Measurements from ENCODE around the gene OSCP1.
A peak's percentile ranks its signal among the peaks of the same experiment; 100 is the strongest.

The OSCP1 gene

GRCh38 chr1:36398370-36398977, 51.8 kb downstream of the OSCP1 start:
- Histone ChIP-seq H2BK5ac (ENCODE audit: low read length) (no peak overlapping the region), H3K4me2 (ENCODE audit: low read length) (no peak overlapping the region), H3K4ac (ENCODE audit: low read depth, low read length) (no peak overlapping the region), H3K27ac (ENCODE audit: low read depth, low read length) (no peak overlapping the region), H3K79me1 (ENCODE audit: low read length) (peaks cover 8% of the 10 kb centered on the region), H3K9ac (ENCODE audit: low read length) (peak overlapping the region; percentile 11), H3K27me3 (ENCODE audit: insufficient read depth, low read length, poor library complexity) (no peaks in the 10 kb centered on the region), H3K56ac (ENCODE audit: low read length) (peak overlapping the region; percentile 76), H3K23ac (ENCODE audit: low read length) (no peak overlapping the region), H2BK120ac (ENCODE audit: low read depth, low read length) (no peak overlapping the region), H4K8ac (ENCODE audit: low read depth, low read length) (no peak overlapping the region), H4K5ac (ENCODE audit: low read length) (no peak overlapping the region), H3K18ac (ENCODE audit: low read length) (no peak overlapping the region), H3K4me3 (ENCODE audit: low read length) (no peak overlapping the region), H2AK5ac (ENCODE audit: low read length) (no peak overlapping the region), H3K79me2 (ENCODE audit: control insufficient read depth, insufficient read depth, low read length) (peaks cover 6% of the 10 kb centered on the region), H2BK15ac (replicated peaks; ENCODE audit: low read depth) (no peak overlapping the region), H3K36me3 (ENCODE audit: control insufficient read depth, insufficient read depth, low read length) (peaks cover 5% of the 10 kb centered on the region), H3K4me1 (ENCODE audit: control insufficient read depth, low read depth, low read length) (peaks cover 5% of the 10 kb centered on the region)
- DNase-seq, result no peak
- no CpG with 5 or more reads among the region's 7 CpGs for WGBS (ENCODE audit: extremely low coverage, insufficient coverage, low lambda C conversion rate)

DNA sequence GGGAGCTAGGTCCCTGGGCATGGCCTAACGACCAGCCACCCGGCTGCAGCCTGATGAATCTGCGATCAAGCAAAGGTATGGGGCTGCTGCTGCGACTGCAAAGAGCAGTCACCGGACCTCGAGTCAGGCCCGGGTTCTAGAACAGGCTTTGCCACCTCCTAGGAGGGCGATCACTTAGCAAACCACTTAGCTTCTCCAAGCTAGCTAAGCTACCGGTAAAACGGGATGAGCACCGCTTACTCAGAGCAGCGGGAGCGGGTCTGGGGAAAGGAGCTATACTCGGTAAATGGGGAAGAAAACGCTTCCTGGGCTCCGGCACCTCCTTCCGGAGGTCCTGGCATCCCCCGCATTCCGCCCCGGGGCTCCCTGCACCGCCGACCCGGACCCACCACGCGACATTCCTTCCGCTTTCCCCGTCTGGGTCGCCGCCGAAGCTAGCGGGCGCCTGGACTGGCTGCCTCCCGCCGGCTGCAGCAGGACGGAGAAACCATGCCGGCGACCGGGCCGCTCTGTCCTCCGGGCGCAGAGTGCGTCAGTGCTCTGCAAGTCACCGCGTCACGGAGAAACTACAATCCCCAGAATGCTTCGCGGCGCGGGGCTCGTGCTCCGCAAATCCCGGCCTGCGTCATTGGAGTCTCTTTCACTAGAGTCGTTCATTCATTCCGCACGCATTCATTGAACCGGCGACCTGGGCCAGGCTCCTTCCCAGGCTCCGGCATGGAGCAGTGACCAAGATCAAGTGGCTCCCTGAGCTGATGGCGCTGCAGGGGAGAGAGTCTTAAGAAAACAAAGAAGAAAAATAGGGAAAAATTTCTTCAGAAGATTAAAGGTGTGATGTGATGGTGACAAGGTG, 52.6 kb downstream of the OSCP1 start, which contains the start of gene LSM10:
TSS of gene LSM10 (minus strand) at position 531 of the 853 bp plus-strand sequence. CDS start 3,779 bp downstream, outside the sequence.
- H2BK5ac ChIP-seq (ENCODE audit: low read length), result peak within 1 kb of the TSS; percentile 54
- H3K27ac ChIP-seq (ENCODE audit: low read depth, low read length), result peak within 1 kb of the TSS; percentile 55
- H2AK5ac ChIP-seq (ENCODE audit: low read length), result no peak within 1 kb of the TSS
- H3K4me2 ChIP-seq (ENCODE audit: low read length), result peak within 1 kb of the TSS; percentile 79
- peaks cover 9% of the 10 kb centered on the region for H3K36me3 ChIP-seq (ENCODE audit: control insufficient read depth, insufficient read depth, low read length)
- no peak within 1 kb of the TSS for H2BK15ac ChIP-seq (replicated peaks; ENCODE audit: low read depth)
- peaks cover 9% of the 10 kb centered on the region for H3K79me1 ChIP-seq (ENCODE audit: low read length)
- H3K27me3 ChIP-seq (ENCODE audit: insufficient read depth, low read length, poor library complexity), result no peaks in the 10 kb centered on the region
- no peak within 1 kb of the TSS for H4K5ac ChIP-seq (ENCODE audit: low read length)
- H3K18ac ChIP-seq (ENCODE audit: low read length), result peak within 1 kb of the TSS; percentile 33
- WGBS (ENCODE audit: extremely low coverage, insufficient coverage, low lambda C conversion rate), result no CpG with 5 or more reads among the region's 60 CpGs
- H3K9ac ChIP-seq (ENCODE audit: low read length), result peak within 1 kb of the TSS; percentile 95
- peaks cover 6% of the 10 kb centered on the region for H3K79me2 ChIP-seq (ENCODE audit: control insufficient read depth, insufficient read depth, low read length)
- H3K4me1 ChIP-seq (ENCODE audit: control insufficient read depth, low read depth, low read length), result peaks cover 5% of the 10 kb centered on the region
- DNase-seq, result peak; percentile 97
- peak within 1 kb of the TSS; percentile 84 for H3K4me3 ChIP-seq (ENCODE audit: low read length)
- H4K8ac ChIP-seq (ENCODE audit: low read depth, low read length), result no peak within 1 kb of the TSS
- H2BK120ac ChIP-seq (ENCODE audit: low read depth, low read length), result no peak within 1 kb of the TSS
- H3K23ac ChIP-seq (ENCODE audit: low read length), result no peak within 1 kb of the TSS
- H3K4ac ChIP-seq (ENCODE audit: low read depth, low read length), result no peak within 1 kb of the TSS
- peak within 1 kb of the TSS; percentile 97 for H3K56ac ChIP-seq (ENCODE audit: low read length)

DNA sequence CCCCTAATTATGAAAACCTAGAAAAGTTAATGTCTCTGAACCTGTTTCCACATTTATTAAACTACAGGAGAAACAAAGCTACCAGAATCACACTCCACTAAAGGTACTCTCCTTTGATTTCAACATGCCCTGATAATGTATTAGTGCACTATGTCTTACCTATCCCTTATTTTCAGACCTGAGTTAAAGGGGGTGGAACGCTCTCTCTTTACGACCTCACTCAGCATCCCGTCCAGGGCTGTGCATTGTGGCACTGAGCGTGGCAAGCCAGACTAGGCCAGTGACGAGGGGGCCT, 53.2 kb downstream of the OSCP1 start:
- H2BK5ac ChIP-seq (ENCODE audit: low read length), result peak overlapping the region; percentile 54
- peak overlapping the region; percentile 84 for H3K4me3 ChIP-seq (ENCODE audit: low read length)
- H3K27me3 ChIP-seq (ENCODE audit: insufficient read depth, low read length, poor library complexity), result no peaks in the 10 kb centered on the region
- H3K36me3 ChIP-seq (ENCODE audit: control insufficient read depth, insufficient read depth, low read length), result peaks cover 12% of the 10 kb centered on the region
- H3K23ac ChIP-seq (ENCODE audit: low read length), result no peak overlapping the region
- peak overlapping the region; percentile 97 for H3K56ac ChIP-seq (ENCODE audit: low read length)
- peaks cover 9% of the 10 kb centered on the region for H3K79me1 ChIP-seq (ENCODE audit: low read length)
- H3K9ac ChIP-seq (ENCODE audit: low read length), result peak overlapping the region; percentile 95
- peaks cover 6% of the 10 kb centered on the region for H3K79me2 ChIP-seq (ENCODE audit: control insufficient read depth, insufficient read depth, low read length)
- no peak for DNase-seq
- no peak overlapping the region for H4K8ac ChIP-seq (ENCODE audit: low read depth, low read length)
- H2AK5ac ChIP-seq (ENCODE audit: low read length), result no peak overlapping the region
- WGBS (ENCODE audit: extremely low coverage, insufficient coverage, low lambda C conversion rate), result no CpG with 5 or more reads among the region's 5 CpGs
- no peak overlapping the region for H3K18ac ChIP-seq (ENCODE audit: low read length)
- H3K4me2 ChIP-seq (ENCODE audit: low read length), result peak overlapping the region; percentile 79
- H2BK120ac ChIP-seq (ENCODE audit: low read depth, low read length), result no peak overlapping the region
- no peak overlapping the region for H4K5ac ChIP-seq (ENCODE audit: low read length)
- no peak overlapping the region for H3K4ac ChIP-seq (ENCODE audit: low read depth, low read length)
- H3K4me1 ChIP-seq (ENCODE audit: control insufficient read depth, low read depth, low read length), result peaks cover 5% of the 10 kb centered on the region
- no peak overlapping the region for H2BK15ac ChIP-seq (replicated peaks; ENCODE audit: low read depth)
- peak overlapping the region; percentile 55 for H3K27ac ChIP-seq (ENCODE audit: low read depth, low read length)

- Histone ChIP-seq H3K27me3 (ENCODE audit: insufficient read depth, low read length, poor library complexity) (no peaks in the 10 kb centered on the region), H3K4ac (ENCODE audit: low read depth, low read length) (no peak overlapping the region), H3K79me1 (ENCODE audit: low read length) (peaks cover 9% of the 10 kb centered on the region), H3K56ac (ENCODE audit: low read length) (peak overlapping the region; percentile 54), H2BK15ac (replicated peaks; ENCODE audit: low read depth) (no peak overlapping the region), H3K4me2 (ENCODE audit: low read length) (peak overlapping the region; percentile 20), H3K79me2 (ENCODE audit: control insufficient read depth, insufficient read depth, low read length) (peaks cover 6% of the 10 kb centered on the region), H3K23ac (ENCODE audit: low read length) (no peak overlapping the region), H2AK5ac (ENCODE audit: low read length) (no peak overlapping the region), H3K4me3 (ENCODE audit: low read length) (no peak overlapping the region), H2BK5ac (ENCODE audit: low read length) (no peak overlapping the region), H4K5ac (ENCODE audit: low read length) (no peak overlapping the region), H3K18ac (ENCODE audit: low read length) (no peak overlapping the region), H3K9ac (ENCODE audit: low read length) (no peak overlapping the region), H4K8ac (ENCODE audit: low read depth, low read length) (no peak overlapping the region), H3K27ac (ENCODE audit: low read depth, low read length) (no peak overlapping the region), H2BK120ac (ENCODE audit: low read depth, low read length) (no peak overlapping the region), H3K4me1 (ENCODE audit: control insufficient read depth, low read depth, low read length) (peaks cover 5% of the 10 kb centered on the region), H3K36me3 (ENCODE audit: control insufficient read depth, insufficient read depth, low read length) (peaks cover 14% of the 10 kb centered on the region)
- WGBS (ENCODE audit: extremely low coverage, insufficient coverage, low lambda C conversion rate), result no CpG with 5 or more reads among the region's 6 CpGs
- no peak for DNase-seq
These were observed 53.9 kb downstream of the OSCP1 start for GRCh38 chr1:36396359-36396758.

DNA sequence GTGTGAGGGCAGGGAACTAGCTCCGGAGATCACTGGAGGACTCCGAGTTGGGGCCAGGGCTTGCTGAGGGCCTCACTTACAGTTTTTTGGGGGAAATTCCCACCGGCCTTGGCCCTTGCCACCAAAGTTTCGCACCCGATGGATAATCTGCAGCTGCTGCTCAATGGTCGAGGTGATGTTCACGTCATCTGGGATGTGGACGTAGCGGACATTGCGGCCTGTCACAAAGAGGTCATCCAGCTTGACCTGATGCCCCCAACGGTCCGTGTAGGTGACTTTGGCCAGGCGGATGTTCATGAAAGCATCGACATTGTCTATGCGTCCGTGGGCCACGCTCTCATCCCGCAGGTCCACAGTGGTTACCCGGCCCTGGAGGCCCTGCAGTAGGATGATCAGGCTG, 56.6 kb downstream of the OSCP1 start:
- Histone ChIP-seq H2BK5ac (ENCODE audit: low read length) (no peak overlapping the region), H3K27ac (ENCODE audit: low read depth, low read length) (no peak overlapping the region), H2AK5ac (ENCODE audit: low read length) (no peak overlapping the region), H3K4me3 (ENCODE audit: low read length) (no peak overlapping the region), H2BK15ac (replicated peaks; ENCODE audit: low read depth) (no peak overlapping the region), H3K4me1 (ENCODE audit: control insufficient read depth, low read depth, low read length) (peaks cover 3% of the 10 kb centered on the region), H4K5ac (ENCODE audit: low read length) (no peak overlapping the region), H3K27me3 (ENCODE audit: insufficient read depth, low read length, poor library complexity) (no peaks in the 10 kb centered on the region), H3K79me2 (ENCODE audit: control insufficient read depth, insufficient read depth, low read length) (peaks cover 6% of the 10 kb centered on the region), H3K18ac (ENCODE audit: low read length) (no peak overlapping the region), H3K79me1 (ENCODE audit: low read length) (peaks cover 9% of the 10 kb centered on the region), H3K4ac (ENCODE audit: low read depth, low read length) (no peak overlapping the region), H4K8ac (ENCODE audit: low read depth, low read length) (no peak overlapping the region), H2BK120ac (ENCODE audit: low read depth, low read length) (no peak overlapping the region), H3K23ac (ENCODE audit: low read length) (no peak overlapping the region), H3K56ac (ENCODE audit: low read length) (no peak overlapping the region), H3K4me2 (ENCODE audit: low read length) (no peak overlapping the region), H3K9ac (ENCODE audit: low read length) (no peak overlapping the region), H3K36me3 (ENCODE audit: control insufficient read depth, insufficient read depth, low read length) (peaks cover 17% of the 10 kb centered on the region)
- no CpG with 5 or more reads among the region's 19 CpGs for WGBS (ENCODE audit: extremely low coverage, insufficient coverage, low lambda C conversion rate)
- no peak for DNase-seq
